Astrocyte (in vitro differentiated cells and primary cell): Measurements from ENCODE around the gene PRSS22.

Source experiments
- EZH2 ChIP-seq: IDR thresholded peaks from 2 replicates; pipeline ENCODE4 v1.6.1; 2012; ENCODE audit warnings: mild to moderate bottlenecking, low read length, inconsistent platforms; ENCODE audit not compliant: insufficient read depth
- TF ChIP-seq, protein P1 (sequence below): IDR thresholded peaks from 2 replicates; pipeline ENCODE4 v1.5.1; 2011; ENCODE audit warnings: low read depth, mild to moderate bottlenecking, inconsistent platforms, low read length, moderate library complexity; ENCODE audit not compliant: insufficient read depth

- TF ChIP-seq, protein P1, sequence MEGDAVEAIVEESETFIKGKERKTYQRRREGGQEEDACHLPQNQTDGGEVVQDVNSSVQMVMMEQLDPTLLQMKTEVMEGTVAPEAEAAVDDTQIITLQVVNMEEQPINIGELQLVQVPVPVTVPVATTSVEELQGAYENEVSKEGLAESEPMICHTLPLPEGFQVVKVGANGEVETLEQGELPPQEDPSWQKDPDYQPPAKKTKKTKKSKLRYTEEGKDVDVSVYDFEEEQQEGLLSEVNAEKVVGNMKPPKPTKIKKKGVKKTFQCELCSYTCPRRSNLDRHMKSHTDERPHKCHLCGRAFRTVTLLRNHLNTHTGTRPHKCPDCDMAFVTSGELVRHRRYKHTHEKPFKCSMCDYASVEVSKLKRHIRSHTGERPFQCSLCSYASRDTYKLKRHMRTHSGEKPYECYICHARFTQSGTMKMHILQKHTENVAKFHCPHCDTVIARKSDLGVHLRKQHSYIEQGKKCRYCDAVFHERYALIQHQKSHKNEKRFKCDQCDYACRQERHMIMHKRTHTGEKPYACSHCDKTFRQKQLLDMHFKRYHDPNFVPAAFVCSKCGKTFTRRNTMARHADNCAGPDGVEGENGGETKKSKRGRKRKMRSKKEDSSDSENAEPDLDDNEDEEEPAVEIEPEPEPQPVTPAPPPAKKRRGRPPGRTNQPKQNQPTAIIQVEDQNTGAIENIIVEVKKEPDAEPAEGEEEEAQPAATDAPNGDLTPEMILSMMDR = peak; percentile 87
- no peak for TF ChIP-seq EZH2
Observed at GRCh38 chr16:2867987-2868789, 10.2 kb upstream of the PRSS22 start.
